Hepatic stellate cell (primary cell): ENCODE measurements around the gene ARPC4.
A peak's percentile ranks its signal among the peaks of the same experiment; 100 is the strongest.

Source experiments
- DNase-seq: peaks from one replicate; pipeline ENCODE4 v3.0.0; 2011; ENCODE audit warnings: low spot score

ARPC4 gene

DNA sequence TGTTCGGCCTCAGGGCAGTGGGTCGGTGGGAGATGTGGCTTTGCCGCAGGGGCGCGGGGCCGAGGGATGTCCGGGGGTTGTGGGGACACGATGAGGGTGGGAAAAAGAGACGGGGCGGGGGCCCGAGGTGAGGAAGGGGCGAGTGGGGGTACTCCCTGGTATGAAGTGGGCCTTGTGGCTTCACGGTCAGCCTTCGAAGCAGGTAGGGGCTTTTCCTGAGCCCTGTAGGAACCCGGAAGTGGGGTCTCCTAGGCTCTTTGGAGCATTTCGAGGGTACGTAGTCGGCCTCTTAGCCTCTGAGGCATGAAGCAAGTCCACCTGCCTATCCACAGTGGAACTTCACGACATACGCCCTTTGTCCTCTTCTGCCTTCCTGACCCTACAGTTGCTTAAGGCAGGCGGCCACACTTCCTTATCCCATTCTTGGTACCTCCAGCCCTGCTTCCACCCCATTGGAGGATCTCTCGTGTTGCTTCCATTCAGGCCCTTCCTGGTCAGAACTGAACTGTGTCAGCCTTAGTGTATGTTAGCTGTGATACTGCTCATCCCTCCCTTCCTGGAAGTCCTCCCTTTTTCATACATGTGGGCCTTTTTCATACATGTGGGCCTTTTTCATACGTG lies 389 bp downstream of the ARPC4 start:
- no peak for DNase-seq

DNA sequence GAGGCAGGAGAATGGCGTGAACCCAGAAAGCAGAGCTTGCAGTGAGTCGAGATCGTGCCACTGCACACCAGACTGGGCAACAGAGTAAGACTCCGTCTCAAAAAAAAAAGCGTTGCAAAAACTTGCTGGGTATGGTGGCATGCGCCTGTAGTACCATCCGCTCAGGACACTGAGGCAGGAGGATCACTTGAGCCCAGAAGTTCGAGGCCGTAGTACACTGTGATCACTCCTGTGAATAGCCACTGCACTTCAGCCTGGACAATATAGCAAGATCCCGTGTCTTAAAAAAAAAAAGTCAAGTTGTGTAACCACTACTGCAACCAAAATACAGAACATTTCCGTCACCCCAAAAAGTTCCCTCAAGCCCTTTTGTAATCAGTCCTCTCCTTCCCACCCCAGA lies 1.5 kb downstream of the ARPC4 start:
- DNase-seq = no peak

DNA sequence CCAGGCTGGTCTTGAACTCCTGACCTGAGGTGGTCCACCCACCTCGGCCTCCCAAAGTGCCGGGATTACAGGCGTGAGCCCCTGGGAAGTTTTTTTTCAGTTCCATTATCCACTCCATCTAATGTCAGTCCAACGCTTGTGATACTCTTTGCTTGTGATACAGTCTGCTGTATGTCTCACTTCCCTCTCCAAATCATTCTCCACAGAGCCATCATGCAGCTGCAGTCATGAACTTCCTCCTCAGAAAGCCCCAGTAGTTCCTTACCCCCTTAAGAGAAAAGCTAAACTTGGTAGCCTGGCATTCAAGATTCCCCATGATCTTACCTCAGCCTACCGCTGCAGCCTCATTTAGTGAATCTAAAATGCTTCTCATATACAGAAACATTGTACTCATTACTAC lies 2.3 kb downstream of the ARPC4 start:
- DNase-seq = no peak

DNA sequence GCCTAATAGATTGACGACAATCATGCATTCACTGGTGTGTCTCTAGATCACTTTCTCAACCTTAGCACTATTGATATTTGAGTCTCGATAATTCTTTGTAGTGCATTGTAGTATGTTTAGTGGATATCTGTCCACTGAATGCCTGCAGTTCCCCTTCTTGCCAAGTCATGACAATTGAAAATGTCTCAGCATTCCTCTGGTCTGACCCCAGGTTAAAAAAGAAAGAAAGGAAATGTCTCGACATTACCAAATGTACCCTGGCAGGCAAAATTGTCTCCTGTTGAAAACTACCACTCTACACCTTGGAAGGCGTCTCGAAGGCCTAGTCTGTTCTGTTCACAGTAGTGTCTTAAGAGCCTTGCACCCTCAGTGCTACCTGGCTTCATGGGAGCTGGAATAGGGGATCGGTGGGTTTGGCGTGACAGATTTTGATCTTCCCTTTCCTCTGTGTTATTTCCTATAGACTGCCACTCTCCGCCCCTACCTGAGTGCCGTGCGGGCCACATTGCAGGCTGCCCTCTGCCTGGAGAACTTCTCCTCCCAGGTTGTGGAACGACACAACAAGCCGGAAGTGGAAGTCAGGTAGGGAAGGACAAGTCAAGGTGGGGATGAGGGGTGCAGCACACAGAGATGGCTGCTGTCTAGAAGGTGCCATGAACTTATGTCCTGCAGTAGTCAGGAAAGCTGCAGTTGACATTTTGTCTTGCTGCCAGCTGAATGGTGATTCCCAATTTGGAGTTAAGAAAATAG lies 4.5 kb downstream of the ARPC4 start:
- no peak for DNase-seq

DNA sequence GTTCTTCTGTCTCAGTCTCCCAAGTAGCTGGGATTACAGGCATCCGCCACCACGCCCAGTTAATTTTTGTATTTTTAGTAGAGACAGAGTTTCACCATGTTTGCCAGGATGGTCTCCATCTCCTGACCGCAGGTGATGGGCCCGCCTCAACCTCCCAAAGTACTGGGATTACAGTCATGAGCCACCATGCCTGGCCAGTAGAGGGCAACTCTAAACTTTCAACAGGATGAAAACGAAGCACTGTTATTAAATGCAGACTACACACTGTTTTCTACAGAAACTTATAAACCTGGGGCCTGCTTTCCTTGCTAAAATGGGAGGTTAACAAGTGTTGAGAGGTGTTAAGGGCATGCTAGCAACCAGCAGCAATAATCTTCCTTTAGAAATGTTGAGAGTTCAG lies 7.6 kb downstream of the ARPC4 start:
- DNase-seq = no peak

DNA sequence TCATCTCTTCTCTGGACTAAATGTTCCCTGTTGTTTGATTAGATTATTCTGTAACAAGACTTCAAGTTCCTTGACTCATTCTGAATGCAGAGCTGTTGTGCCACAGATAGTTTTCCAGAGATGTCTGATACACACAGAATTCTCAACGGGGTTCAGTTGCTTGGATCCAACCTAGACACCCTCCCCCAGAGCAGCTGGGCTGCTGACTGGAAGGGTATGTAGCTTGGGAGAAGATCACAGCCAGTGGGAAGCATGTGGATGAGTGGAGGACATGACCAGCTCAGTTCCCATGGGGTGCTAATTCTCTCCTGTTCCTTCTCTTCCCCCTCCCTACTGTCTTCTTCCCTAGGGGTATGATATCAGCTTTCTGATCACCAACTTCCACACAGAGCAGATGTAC lies 10.6 kb downstream of the ARPC4 start:
- no peak for DNase-seq

DNA sequence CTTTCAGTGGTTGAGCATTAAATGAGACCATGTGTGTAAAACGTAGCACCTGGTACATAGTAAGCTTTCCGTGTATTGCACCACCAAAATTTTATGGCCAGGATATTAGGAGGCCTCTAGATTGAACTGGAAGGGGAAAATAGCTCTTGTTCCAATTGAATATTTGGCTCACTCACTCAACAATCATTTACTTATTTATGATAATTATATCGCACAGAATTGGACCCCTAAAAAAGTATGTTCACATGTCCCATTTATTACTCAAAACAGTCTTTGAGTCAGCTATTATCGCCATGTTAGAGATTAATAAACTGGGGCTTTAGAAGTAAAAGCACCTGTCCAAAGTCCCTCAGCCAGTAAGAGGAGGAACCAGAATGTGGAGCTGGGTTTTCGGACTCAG lies 12.1 kb downstream of the ARPC4 start:
- DNase-seq = no peak

DNA sequence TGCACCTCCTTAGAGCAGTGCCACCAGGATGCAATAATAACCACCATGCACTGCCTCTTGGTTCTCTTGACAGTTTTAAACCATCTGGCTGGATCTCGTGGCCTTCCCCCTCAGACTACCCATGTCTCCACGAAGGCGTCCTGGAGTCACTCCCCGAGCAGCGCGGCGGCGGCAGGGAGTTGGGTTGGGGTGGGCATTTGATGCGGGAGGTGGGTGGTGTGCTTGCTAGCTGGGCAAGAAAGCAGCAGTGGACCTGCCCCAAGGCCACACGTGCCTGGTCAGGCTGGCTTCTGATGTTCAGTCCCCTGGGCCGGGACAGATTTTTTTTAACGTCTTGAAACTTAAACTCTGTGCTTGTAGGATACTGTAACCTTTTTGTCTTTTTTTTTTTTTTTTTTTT lies 13.3 kb downstream of the ARPC4 start:
- DNase-seq = no peak

DNA sequence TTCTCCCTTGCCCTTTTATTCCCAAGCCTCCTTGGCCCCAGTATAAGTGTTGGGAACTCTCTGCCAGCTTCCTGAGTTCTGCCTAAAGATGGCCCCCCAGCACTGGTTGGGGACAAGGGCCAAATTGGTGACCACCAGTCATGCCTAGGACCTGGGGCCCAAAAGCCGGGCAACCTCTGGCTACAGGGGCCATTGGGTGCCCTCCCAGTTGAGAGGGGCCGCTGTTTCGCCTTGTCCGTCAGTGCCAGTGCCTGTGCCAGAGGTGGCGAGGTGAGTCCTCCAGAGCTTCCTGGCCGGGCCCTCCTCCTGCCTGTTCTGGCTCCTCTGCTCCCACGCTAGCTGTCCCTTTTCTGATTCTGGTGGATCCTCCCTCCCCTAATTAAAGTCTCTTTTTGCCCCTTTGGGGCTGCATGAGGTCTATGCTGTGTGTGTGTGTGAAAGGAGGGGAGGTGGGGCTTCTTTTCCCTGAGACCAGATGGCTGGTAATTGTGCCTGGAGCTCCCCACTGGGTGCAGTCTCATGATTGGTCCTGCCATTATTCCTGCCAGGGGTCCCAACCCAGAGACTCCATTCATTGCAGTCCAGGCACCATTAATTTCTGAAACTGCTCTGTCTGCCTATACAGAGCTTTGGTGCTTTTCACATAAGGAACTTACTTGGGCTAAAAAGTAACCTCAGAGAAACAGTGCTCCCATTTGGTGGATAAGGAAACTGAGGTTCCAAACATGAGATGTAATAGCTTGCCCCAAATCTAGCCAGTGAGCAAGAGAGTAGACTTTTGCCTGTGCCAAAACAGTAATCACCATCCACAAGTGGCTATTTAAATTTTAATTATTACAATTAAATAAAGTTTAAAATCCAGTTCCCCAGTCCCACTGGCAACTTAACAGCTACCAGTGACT lies 14.1 kb downstream of the ARPC4 start:
- no peak for DNase-seq

DNA sequence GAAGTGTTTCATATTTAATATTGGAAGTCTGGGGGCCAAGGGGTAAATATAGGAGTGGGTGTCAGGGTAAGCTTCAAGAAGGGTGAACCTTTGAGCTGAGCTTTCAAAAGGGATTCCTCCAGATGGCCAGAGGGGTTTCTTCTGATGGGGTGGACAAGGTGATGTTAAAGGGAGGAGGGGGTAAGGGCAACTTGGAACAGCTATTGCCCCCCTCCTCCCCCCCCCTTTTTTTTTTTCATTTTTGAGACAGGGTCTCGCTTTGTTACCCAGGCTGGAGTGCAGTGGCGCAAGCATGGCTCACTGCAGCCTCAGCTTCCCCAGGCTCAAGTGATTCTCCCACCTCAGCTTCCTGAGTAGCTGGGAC lies 15.1 kb downstream of the ARPC4 start:
- DNase-seq = no peak

DNA sequence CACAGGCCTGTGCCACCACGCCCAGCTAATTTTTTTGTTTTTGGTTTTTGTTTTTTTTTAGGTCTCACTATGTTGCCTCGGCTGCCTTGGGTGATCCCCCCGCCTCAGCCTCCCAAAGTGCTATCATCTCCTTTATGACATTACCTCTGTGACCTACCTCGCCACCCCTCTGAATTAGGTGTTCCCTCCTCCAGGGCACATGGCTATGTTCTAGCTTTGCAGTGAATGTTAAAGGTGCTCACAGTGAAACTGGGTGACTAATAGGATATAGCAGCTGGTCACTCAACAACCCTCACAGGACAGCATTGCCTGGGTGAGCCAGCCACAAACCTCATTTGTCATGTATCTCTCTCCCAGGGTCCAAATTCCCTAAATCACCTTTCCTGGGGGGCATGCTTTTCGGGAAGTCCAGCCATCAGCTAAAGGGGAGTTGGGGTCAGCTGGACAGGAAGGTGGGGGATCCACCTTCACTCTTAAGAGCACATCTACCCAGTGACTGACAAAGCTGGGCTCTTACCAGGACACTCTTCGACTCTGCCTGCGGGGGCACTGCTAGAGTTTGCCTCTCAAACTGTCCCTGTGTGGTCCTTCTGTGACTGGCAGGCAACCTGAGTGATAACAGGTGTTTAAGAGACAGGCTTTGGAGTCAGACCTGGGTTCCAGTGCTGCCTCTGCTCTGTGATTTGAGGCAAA lies 15.6 kb downstream of the ARPC4 start:
- peak; percentile 50 for DNase-seq

DNA sequence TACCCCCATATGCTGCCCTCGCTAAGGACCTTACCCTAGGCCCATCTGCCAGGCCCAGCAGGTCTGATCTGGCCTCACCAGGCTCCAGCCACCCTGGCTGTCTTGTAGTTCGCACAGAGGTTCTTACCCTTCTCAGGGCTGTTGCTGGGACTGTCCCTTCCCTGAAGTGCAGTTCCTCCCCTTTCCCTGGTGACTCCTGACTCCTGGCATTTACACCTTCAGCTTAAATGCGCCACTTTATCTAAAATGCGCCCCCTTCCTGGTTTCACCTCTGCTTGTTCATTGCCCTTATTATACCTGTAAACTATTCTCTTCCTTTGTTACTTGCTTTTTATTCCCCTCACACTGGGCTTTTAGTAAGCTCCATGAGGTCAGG lies 16.3 kb downstream of the ARPC4 start:
- DNase-seq = no peak

DNA sequence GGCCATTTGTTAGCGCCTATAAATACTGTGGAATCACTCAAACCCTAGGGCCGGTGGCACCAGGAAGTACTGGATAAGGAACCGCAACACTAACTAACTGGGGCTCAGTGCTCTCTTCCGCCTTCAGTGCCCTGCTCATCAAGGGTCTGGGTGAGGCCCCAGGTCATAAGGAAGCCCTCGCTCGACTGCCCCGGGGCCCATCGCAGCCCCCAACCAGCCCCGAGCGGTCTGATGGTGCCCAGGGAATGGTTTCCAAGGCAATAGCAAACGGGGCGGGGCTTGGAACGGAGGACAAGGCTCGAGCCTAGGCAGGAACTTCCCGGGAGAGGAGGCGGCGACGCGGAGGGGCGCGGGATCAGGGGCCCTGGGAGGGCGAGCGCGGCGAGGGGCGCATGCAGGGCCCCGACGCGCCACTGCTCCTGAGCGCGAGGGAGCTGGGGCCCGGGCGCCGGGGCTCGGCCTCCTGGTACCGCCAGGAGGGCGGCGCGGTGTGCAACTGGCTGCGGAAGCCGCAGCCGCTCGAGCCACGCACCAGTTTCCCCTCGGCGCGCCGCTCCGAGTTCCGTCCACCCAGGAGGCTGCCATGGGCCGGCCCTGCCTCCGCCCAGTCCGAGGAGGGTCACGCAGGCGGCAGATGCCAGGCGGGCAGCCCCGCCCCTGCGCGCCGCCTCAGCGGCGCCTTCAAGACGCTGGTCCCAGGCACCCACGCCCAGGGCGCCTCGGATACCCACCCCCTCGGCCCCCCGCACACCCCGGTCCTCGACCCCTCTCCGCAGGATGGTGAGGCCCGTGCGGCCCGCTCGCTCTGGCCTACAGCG lies 16.9 kb downstream of the ARPC4 start, which contains the start of gene TTLL3:
TSS of gene TTLL3 (plus strand) at position 648 of the 818 bp plus-strand sequence. CDS start 400 bp downstream, outside the sequence.
- peak; percentile 73 for DNase-seq

DNA sequence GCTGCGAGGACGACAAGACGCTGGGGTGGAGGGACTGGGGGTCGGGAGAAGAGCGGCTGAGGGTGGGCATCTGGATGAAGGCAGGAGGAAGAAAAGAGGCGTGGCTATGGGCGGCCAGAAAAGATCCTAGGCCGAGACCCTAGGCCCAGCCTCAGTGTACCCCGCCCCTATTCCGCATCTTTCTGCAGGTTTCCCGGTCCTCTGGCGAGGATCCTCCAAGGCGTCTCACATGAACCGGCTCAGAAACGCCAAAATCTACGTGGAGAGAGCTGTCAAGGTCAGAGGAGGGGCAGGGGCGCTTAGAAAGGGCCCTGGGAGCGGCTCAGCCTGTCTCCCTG lies 17.5 kb downstream of the ARPC4 start:
- no peak for DNase-seq

DNA sequence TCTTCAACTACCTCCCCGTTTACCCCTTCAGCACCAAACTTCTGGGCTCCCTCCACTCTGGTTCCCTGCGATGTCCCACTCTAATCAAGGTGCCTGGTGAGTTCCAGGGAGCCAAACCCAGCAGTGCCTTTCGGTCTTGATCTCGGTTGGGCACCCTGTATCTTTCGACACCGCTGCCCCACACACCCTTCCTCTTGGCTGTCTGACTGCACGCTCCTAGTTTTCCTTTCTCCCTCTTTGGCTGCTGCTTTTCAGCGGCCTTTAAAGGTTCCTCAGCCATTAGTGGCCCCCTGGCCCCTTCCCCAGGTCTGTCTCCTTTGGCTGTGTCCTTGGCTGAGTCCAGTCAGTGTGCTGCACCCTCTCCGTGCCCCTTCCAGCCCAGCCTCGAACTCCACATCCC lies 18.0 kb downstream of the ARPC4 start:
- no peak for DNase-seq

DNA sequence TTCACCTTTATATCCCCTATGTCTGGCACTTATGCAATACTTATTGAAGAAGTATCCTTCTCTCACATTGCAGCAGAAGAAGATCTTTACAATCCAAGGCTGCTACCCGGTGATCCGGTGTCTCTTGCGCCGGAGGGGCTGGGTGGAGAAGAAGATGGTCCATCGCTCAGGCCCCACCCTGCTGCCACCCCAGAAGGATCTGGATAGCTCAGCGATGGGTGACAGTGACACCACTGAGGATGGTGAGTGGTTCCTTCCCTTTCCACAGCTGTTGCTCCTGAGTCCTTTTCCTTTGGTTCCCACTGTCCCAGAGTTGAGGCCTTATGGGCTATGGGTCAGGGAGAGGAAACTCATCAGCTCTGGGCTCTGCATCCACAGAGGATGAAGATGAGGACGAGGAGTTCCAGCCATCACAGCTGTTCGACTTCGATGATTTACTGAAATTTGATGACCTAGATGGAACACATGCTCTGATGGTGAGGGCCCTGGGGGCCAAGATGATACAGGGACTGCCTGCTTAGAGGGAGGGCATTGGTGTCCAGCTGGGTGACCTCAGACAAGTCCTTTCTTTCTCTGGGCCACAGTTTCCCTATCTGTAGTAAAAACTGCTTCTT lies 20.1 kb downstream of the ARPC4 start:
- no peak for DNase-seq

DNA sequence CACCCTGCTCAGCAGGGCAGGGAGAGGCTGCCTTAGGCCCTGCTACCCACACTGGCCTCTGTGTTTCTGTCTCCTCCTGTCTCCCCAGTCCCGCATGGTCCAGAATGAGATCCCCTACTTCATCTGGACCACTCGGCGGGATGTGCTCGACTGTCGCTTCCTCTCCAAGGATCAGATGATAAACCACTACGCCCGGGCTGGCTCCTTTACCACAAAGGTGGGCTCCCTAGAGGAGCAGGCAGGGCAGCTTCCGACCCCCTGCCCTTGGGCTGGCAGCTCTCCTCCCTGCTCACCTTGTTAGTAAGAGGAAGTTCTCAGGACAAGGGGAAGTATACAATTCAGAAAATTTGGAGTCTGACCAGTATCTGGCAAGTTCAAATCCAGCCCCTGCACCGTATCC lies 23.1 kb downstream of the ARPC4 start:
- no peak for DNase-seq

DNA sequence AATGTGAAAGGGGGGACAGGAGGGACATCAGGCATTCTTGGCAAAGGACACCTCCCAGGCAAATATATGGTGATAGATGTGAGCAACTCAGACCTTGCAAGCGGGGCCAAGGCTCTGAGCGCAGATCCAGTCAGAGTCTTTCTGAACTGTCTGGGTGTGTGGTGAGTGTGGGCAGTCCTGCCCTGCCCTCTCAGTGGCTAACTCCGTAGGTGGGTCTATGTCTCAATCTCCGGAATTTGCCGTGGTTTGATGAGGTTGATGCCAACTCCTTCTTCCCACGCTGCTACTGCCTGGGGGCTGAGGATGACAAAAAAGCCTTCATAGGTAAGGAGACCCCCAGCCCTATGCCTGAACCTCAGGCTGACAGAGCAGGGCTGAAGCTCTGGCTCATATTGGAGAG lies 24.6 kb downstream of the ARPC4 start:
- no peak for DNase-seq

DNA sequence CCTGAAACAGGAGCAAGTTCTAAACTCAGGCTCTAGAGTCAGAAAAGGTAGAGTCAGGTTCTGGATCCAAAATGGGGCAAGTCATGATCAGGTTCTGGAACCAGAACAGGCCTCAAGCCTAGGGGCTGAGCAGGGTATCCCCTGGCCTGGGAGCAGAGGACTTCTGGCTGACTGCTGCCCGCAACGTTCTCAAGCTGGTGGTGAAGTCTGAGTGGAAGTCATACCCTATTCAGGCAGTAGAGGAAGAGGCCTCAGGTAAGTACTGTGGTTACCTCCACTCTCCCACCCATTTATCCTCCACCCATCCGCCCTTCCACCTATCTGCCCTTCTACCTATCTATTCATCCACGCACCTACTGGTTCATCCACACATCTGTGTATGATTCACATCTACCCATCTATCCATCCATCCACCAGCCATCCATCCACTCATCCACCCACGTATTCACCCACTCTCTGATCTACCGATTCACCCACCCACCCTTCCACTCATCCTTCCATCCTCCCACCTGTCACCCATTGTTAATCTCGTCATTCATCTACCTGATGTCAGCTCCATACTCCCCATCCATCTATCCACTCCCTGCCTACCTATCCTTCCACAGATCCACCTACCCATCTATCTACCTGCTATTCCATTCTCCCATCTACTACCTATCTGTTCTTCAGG lies 25.9 kb downstream of the ARPC4 start:
- DNase-seq = no peak

DNA sequence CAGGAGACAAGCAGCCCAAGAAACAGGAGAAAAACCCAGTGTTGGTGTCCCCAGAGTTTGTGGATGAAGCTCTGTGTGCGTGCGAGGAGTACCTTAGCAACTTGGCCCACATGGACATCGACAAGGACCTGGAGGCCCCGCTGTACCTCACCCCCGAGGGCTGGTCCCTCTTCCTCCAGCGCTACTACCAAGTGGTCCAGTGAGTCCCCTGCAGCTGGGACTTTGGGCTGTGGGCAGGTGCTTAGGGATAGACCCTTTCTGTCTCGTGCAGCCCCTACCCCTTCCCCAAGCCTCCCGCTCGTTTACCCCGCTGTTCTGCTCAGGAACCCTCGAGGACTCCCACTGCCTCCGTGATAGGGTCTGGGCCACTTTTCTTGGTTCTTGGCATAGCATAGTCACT lies 27.7 kb downstream of the ARPC4 start:
- no peak for DNase-seq

DNA sequence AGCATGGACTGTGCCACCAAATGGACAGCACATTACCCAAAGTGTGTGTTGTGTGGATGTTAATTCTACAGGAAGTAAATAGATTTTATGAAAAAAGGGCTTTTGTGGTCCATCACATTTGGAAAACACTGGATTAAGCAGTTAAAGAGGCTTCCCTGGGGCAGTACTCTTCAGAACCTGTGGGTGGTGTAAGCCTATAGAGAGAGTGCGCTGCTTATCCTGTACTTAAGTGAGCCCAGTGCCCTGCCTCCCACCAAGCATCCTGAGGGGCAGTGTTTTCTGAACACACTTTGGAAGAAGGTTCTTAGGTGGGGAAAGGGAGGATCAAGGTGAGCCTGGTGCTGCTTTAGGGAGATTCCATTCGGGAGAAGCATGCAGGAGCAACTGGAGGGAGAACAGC lies 28.1 kb downstream of the ARPC4 start:
- no peak for DNase-seq
